Esophagus muscularis mucosa (tissue), 3 donors: ENCODE measurements around the gene HOXC11.

Experiments used
- POLR2AphosphoS5 ChIP-seq, 2 donors: sonication (generic); formaldehyde crosslinking; IDR thresholded peaks; one replicate each; pipeline ENCODE4 v1.6.1; 2017; ENCODE audit warnings: antibody characterized with exemption in 2 of 2
- TF ChIP-seq, protein P1 (sequence below), 3 experiments: fragments of 200-600 bp in 2 of 3; fragments of 450-650 bp in 1 of 3; sonication (generic) in 2 of 3; IDR thresholded peaks; one replicate each; pipeline ENCODE4 v1.5.1; 2017 to 2019; ENCODE audit warnings: antibody characterized with exemption in 3 of 3, mild to moderate bottlenecking in 2 of 3, moderate library complexity in 1 of 3

DNA sequence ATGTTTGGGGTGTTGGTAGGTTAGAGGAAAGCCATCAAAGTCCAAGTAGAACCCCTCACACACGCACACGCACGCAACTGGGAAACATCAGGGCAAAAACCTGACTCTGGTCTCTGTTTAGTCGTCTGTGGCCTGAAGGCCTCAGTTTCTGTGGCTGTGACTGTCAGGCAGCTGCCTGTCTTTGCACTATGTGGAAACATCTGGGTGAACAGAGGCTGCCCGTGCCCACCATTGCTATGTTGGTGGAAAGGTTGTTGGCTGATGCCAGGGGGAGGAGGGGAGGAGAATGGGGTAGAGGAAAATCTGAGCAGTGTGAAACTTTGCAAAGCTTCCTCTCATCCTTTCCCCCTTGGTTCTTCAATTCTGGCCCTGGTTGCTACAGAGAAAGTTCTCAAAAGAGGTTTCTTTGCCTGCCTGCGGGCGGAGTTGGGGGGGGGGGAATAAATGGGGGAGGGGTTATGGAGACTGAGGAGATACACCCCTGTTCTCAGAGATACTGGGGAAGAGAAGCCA lies 19.5 kb downstream of the HOXC11 start:
- TF ChIP-seq, protein P1, sequence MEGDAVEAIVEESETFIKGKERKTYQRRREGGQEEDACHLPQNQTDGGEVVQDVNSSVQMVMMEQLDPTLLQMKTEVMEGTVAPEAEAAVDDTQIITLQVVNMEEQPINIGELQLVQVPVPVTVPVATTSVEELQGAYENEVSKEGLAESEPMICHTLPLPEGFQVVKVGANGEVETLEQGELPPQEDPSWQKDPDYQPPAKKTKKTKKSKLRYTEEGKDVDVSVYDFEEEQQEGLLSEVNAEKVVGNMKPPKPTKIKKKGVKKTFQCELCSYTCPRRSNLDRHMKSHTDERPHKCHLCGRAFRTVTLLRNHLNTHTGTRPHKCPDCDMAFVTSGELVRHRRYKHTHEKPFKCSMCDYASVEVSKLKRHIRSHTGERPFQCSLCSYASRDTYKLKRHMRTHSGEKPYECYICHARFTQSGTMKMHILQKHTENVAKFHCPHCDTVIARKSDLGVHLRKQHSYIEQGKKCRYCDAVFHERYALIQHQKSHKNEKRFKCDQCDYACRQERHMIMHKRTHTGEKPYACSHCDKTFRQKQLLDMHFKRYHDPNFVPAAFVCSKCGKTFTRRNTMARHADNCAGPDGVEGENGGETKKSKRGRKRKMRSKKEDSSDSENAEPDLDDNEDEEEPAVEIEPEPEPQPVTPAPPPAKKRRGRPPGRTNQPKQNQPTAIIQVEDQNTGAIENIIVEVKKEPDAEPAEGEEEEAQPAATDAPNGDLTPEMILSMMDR (IDR thresholded peaks at IDR 0.05), result no peak
- no peak for TF ChIP-seq POLR2AphosphoS5 (IDR thresholded peaks at IDR 0.05)
